ENCODE results near the gene RIN3. TPM values are rescaled to one million over a fixed set of nuclear protein-coding genes. Genes with fewer than 3 reads are reported as not detected.

Gene RIN3
- total RNA-seq, 1 donor from 2014 or later: 6.9 TPM

DNA sequence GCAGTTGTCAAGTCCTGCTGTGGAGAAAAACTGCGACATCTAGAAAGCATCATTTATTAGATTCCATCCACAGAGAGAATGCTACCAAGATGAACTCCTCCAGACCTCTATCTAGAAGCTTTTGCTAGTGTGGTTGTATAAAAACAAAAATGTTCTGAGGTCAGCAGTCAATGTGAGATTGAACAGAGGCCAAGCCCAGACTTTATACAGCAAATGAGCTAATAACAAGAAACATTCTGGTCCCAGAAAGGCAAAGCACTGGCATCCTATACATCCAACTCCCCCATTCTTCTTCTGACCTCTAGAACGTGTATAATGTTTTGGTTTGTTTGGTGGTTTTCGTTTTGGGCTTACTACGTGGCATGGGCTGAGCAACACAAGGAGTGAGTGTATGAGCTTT lies 26.7 kb upstream of the RIN3 start:
- no peaks in the 10 kb centered on the region for H3K9me3 Mint-ChIP-seq (ENCODE audit: low read depth)
- no peak overlapping the region for H3K27ac Mint-ChIP-seq
- H3K4me3 Mint-ChIP-seq (ENCODE audit: low read depth): no peak overlapping the region
- no peaks in the 10 kb centered on the region for H3K36me3 Mint-ChIP-seq (ENCODE audit: insufficient read depth)
- no peaks in the 10 kb centered on the region for H3K4me1 Mint-ChIP-seq (ENCODE audit: low read depth)
- H3K27me3 Mint-ChIP-seq: peaks cover 19% of the 10 kb centered on the region
- DNase-seq (ENCODE audit: low spot score, unreplicated experiment): no peak
- TF ChIP-seq, protein P1, sequence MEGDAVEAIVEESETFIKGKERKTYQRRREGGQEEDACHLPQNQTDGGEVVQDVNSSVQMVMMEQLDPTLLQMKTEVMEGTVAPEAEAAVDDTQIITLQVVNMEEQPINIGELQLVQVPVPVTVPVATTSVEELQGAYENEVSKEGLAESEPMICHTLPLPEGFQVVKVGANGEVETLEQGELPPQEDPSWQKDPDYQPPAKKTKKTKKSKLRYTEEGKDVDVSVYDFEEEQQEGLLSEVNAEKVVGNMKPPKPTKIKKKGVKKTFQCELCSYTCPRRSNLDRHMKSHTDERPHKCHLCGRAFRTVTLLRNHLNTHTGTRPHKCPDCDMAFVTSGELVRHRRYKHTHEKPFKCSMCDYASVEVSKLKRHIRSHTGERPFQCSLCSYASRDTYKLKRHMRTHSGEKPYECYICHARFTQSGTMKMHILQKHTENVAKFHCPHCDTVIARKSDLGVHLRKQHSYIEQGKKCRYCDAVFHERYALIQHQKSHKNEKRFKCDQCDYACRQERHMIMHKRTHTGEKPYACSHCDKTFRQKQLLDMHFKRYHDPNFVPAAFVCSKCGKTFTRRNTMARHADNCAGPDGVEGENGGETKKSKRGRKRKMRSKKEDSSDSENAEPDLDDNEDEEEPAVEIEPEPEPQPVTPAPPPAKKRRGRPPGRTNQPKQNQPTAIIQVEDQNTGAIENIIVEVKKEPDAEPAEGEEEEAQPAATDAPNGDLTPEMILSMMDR (IDR thresholded peaks at IDR 0.05; ENCODE audit: unreplicated experiment): no peak

DNA sequence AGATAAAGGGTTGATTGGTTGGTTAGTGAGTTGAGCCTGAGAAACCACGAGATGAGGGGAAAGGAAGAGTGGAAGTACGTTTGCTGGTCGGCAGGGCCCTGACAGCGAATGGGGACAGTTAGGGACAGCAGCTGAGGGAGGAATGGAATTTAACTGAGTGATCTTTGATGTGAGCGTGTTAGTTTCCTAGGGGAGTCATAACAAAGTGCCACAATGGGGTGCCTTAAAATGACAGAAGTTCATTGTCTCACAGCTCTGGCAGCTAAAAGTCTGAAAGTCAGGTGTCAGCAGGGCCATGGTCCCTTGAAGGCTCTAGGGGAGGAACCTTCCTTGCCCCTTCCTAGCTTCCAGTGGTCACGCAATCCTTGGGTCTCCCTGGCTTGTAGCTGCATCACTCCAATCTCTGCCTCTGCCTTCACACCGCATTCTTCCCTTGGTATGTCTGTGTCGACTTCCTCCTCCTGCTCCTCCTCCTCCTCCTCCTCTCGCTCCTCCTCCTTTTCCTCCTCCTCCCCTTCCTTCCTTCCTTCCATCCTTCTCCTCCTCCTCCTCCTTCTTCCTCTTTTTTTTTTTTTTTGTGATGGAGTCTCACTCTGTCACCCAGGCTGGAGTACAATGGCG lies 26.0 kb upstream of the RIN3 start:
- Mint-ChIP-seq H3K9me3 (ENCODE audit: low read depth) (no peaks in the 10 kb centered on the region), H3K4me3 (ENCODE audit: low read depth) (no peak overlapping the region), H3K27ac (no peak overlapping the region), H3K4me1 (ENCODE audit: low read depth) (no peaks in the 10 kb centered on the region), H3K27me3 (peaks cover 24% of the 10 kb centered on the region), H3K36me3 (ENCODE audit: insufficient read depth) (no peaks in the 10 kb centered on the region)
- no peak for DNase-seq (ENCODE audit: low spot score, unreplicated experiment)
- TF ChIP-seq, protein P1 (IDR thresholded peaks at IDR 0.05; ENCODE audit: unreplicated experiment): no peak

DNA sequence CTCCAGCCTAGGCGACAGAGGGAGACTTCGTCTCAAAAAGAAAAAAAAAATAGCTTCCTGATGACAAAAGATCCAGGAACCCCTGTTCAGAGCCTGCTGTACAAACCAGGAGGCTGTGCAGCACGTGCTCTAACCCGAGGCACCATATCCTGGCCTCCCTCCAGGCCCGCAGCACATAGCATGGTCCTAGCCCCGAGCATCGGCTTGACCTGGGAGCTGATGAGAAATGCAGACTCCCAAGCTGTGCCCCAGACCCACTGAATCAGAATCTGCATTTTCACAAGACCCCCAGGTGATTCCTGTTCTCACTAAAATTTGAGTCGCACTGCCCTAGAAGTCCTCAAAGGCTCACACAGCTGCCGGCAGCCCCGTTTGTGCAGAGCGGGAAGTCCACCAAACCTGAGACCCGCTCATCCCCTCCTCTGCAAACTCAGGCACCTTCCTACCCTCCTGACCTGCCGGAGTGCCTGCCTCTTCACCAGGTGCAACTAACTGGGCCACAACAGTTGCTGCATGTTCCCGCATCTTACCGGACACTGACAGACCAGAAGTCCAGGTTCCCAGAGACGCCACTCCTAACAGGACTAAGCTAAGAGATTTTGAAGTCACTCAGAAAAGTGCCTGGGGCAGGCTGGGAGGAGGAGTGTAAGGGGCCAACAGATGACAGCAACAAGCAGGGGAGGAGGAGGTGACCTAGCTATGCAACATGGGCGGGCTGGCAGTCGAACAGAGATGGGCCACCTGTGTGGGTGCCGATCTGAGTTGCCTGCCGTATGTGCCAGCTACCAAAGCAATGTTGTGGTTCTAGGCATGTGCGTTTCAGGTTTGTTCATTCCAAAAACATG lies 24.0 kb upstream of the RIN3 start:
- no peak overlapping the region for H3K27ac Mint-ChIP-seq
- H3K4me3 Mint-ChIP-seq (ENCODE audit: low read depth): no peak overlapping the region
- DNase-seq (ENCODE audit: low spot score, unreplicated experiment): no peak
- H3K9me3 Mint-ChIP-seq (ENCODE audit: low read depth): no peaks in the 10 kb centered on the region
- no peaks in the 10 kb centered on the region for H3K36me3 Mint-ChIP-seq (ENCODE audit: insufficient read depth)
- TF ChIP-seq, protein P1 (IDR thresholded peaks at IDR 0.05; ENCODE audit: unreplicated experiment): no peak
- H3K27me3 Mint-ChIP-seq: peaks cover 28% of the 10 kb centered on the region
- no peaks in the 10 kb centered on the region for H3K4me1 Mint-ChIP-seq (ENCODE audit: low read depth)

DNA sequence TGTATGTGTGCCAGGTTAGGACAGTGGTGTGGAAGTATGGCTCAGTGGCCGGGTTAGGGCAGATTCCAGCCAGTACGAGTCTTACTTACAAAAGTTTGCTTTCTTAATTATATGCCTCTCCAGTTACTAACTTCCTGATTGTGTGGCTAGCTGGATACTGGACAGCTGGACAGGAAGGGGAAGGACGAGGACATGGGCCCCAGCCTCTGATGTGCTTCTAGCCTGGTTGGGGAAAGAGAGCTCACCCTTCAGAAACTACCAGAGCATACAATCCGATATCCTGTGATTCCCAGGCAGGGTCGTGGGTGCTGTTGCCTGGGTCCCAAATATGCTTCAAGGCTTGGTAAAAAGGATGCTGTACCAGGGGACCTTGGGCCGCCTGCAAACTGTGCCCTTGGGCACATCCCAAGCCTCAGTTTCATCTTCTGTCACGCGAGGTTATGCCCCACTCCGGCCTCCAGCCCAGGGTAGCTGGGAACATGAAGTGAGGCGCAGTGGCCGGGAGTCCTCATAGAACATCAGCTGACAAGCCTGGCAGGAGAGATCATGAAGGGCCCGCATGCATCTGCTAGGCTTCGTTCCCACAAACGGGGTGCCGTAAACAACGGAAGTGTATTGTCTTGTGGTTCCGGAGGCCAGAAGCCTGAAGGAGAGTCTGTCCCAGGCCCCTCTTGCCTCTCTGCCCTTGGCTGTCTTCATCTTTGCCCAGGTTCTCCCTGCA lies 23.2 kb upstream of the RIN3 start:
- H3K36me3 Mint-ChIP-seq (ENCODE audit: insufficient read depth): no peaks in the 10 kb centered on the region
- no peak for DNase-seq (ENCODE audit: low spot score, unreplicated experiment)
- H3K9me3 Mint-ChIP-seq (ENCODE audit: low read depth): no peaks in the 10 kb centered on the region
- H3K4me1 Mint-ChIP-seq (ENCODE audit: low read depth): no peaks in the 10 kb centered on the region
- TF ChIP-seq, protein P1 (IDR thresholded peaks at IDR 0.05; ENCODE audit: unreplicated experiment): no peak
- H3K27ac Mint-ChIP-seq: no peak overlapping the region
- H3K27me3 Mint-ChIP-seq: peaks cover 28% of the 10 kb centered on the region
- H3K4me3 Mint-ChIP-seq (ENCODE audit: low read depth): no peak overlapping the region

DNA sequence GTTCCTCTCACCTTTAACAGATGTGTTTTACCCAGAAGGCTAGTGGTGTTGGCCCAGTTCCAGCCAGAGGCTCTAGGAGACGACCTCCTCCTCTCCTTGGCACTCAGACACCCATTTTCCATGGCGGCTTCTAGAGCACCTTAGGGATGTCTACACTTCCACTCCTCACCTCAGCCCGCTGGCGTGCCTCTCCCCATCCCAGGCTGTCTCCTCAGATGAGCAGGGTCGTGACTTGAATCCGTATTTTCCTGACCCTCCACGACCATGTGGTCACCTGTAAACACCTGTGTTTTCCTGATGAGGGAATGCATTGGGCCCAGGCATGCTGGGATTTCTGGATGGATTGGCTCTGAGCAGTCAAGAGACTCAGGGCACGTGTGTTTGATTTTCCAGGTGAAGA lies 21.8 kb upstream of the RIN3 start:
- Mint-ChIP-seq H3K4me1 (ENCODE audit: low read depth) (no peaks in the 10 kb centered on the region), H3K27ac (no peak overlapping the region), H3K27me3 (peaks cover 28% of the 10 kb centered on the region), H3K36me3 (ENCODE audit: insufficient read depth) (no peaks in the 10 kb centered on the region), H3K9me3 (ENCODE audit: low read depth) (no peaks in the 10 kb centered on the region), H3K4me3 (ENCODE audit: low read depth) (no peak overlapping the region)
- TF ChIP-seq, protein P1 (IDR thresholded peaks at IDR 0.05; ENCODE audit: unreplicated experiment): no peak
- DNase-seq (ENCODE audit: low spot score, unreplicated experiment): no peak

All from progenitor cell of endocrine pancreas (in vitro differentiated cells).